Stimulated activated naive B cell treated with anti-CD40 and anti-IgM and Interleukin-4, amounts not matched to agents 10 μg/mL and 1 μg/mL and 100 μg/mL, for 72 hours (primary cell): ENCODE measurements around the gene CCDC91.
"Not testable (repeated sequence)": the region's sequence is repeated elsewhere in the genome, so short reads cannot be mapped to it uniquely, and the experiment has no call there.

Source experiments
- ATAC-seq, 2 donors: fragments of 150-1000 bp; cut with Tn5 transposase; replicated peaks; 2 replicates each; pipeline ENCODE4 v1.10.0; 2021; ENCODE audit warnings: moderate library complexity in 1 of 2
- DNase-seq: peaks from one replicate; pipeline ENCODE4 v3.0.0; 2021
- H3K27ac Mint-ChIP-seq: one replicate; pipeline ENCODE4 v1.8.0; 2022; ENCODE audit warnings: mild to moderate bottlenecking, mixed read lengths
- H3K27me3 Mint-ChIP-seq, 2 donors: one replicate each; pipeline ENCODE4 v1.8.0; 2022; ENCODE audit warnings: mixed read lengths in 2 of 2
- H3K36me3 Mint-ChIP-seq, 2 donors: one replicate each; pipeline ENCODE4 v1.8.0; 2022; ENCODE audit warnings: mixed read lengths in 2 of 2, mild to moderate bottlenecking in 1 of 2
- H3K4me1 Mint-ChIP-seq, 2 donors: one replicate each; pipeline ENCODE4 v1.8.0; 2022; ENCODE audit warnings: mixed read lengths in 2 of 2, mild to moderate bottlenecking in 1 of 2
- H3K4me3 Mint-ChIP-seq, 2 donors: one replicate each; pipeline ENCODE4 v1.8.0; 2022; ENCODE audit warnings: mild to moderate bottlenecking in 2 of 2, mixed read lengths in 2 of 2, moderate library complexity in 1 of 2
- H3K9me3 Mint-ChIP-seq, 2 donors: one replicate each; pipeline ENCODE4 v1.8.0; 2022; ENCODE audit warnings: mixed read lengths in 2 of 2, mild to moderate bottlenecking in 1 of 2

Gene CCDC91

DNA sequence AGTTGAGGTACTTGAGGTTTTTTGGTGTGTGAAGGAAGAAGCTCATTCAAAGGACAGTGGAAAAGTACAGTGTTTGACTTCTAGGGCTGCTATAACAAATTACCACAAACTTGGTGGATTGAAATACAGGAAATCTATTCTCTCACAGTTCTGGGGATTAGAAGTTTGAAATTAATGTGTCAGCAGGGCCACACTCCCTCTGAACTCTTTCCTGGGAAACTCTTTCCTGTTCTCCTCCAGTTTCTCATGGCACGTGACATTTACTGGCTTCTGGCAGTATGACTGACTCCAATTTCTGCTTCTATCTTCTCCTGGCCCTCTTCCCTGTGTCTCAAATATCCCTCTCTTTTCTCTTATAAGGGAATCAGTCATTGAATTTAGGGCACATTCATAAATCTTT lies 160.2 kb downstream of the CCDC91 start:
- peaks cover 6% of the 10 kb centered on the region in 2 donors for H3K9me3 Mint-ChIP-seq
- ATAC-seq (no peak), DNase-seq (no peak)
- H3K27ac Mint-ChIP-seq, result no peak overlapping the region
- H3K36me3 Mint-ChIP-seq, result peaks cover 34 to 51% of the 10 kb centered on the region in 2 donors
- no peaks in the 10 kb centered on the region for H3K27me3 Mint-ChIP-seq
- H3K4me3 Mint-ChIP-seq, result no peak overlapping the region
- H3K4me1 Mint-ChIP-seq, result peaks cover 4 to 5% of the 10 kb centered on the region in 2 donors

- ATAC-seq, result no peak
- H3K4me1 Mint-ChIP-seq, result peaks cover 9 to 10% of the 10 kb centered on the region in 2 donors
- H3K4me3 Mint-ChIP-seq, result no peak overlapping the region
- peaks cover 39 to 57% of the 10 kb centered on the region in 2 donors for H3K36me3 Mint-ChIP-seq
- H3K9me3 Mint-ChIP-seq, result peaks cover 6% of the 10 kb centered on the region in 2 donors
- DNase-seq, result no peak
- no peaks in the 10 kb centered on the region for H3K27me3 Mint-ChIP-seq
- H3K27ac Mint-ChIP-seq, result no peak overlapping the region
Measured at GRCh38 chr12:28351414-28351813, 161.2 kb downstream of the CCDC91 start.

DNA sequence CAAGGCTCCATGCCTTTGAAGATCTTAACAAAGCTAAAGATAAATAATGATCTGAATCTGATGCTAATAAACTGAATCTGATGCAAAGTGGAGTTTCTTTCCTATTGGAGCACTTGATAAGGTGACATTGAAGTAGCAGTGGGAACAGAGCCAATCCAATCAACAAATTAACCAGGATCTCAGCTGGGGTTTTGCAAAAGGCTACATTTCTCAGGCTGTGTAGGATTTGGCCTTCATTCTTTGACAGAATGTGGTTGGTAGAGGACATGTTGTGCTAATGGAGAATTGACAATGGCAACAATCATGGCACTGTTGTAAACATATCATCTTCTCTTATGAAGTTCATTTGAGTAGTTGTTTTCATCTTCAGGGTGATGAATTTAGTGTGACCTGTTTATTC lies 164.9 kb downstream of the CCDC91 start:
- H3K27me3 Mint-ChIP-seq, result no peaks in the 10 kb centered on the region
- DNase-seq (no peak), ATAC-seq (no peak)
- no peak overlapping the region for H3K27ac Mint-ChIP-seq
- peaks cover 10 to 11% of the 10 kb centered on the region in 2 donors for H3K4me1 Mint-ChIP-seq
- peaks cover 0 to 6% of the 10 kb centered on the region in 2 donors for H3K9me3 Mint-ChIP-seq
- H3K36me3 Mint-ChIP-seq, result peaks cover 36 to 46% of the 10 kb centered on the region in 2 donors
- H3K4me3 Mint-ChIP-seq, result no peak overlapping the region

DNA sequence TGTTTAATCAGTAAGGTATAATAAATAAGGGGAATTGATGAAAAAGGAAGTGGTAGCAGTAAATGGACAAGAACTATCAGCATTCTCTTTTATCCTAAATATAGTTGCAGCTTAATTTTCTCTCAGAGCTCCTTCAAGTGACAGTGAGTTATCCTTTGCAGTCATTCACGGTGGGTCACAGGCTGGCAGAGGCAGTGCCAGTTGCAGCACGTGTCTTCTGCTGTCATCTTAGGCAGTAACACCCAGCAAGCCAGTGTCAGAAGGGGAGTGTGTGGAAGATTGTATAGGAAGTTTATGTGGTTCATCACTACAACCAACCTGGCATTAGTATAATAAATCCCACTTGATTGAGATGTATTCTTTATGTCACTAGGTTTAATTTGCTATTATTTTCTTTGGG lies 170.0 kb downstream of the CCDC91 start:
- Mint-ChIP-seq H3K36me3 (peaks cover 16 to 20% of the 10 kb centered on the region in 2 donors), H3K27ac (no peak overlapping the region), H3K4me1 (peaks cover 6 to 7% of the 10 kb centered on the region in 2 donors), H3K27me3 (no peaks in the 10 kb centered on the region), H3K9me3 (no peaks in the 10 kb centered on the region), H3K4me3 (no peak overlapping the region)
- ATAC-seq, result no peak
- no peak for DNase-seq

GRCh38 chr12:28367326-28367725 lies 177.1 kb downstream of the CCDC91 start:
- H3K9me3 Mint-ChIP-seq, result peaks cover 32 to 35% of the 10 kb centered on the region in 2 donors
- no peaks in the 10 kb centered on the region for H3K27me3 Mint-ChIP-seq
- H3K27ac Mint-ChIP-seq, result no peak overlapping the region
- peaks cover 61 to 68% of the 10 kb centered on the region in 2 donors for H3K36me3 Mint-ChIP-seq
- no peaks in the 10 kb centered on the region for H3K4me1 Mint-ChIP-seq
- no peak overlapping the region for H3K4me3 Mint-ChIP-seq
- no peak for ATAC-seq
- DNase-seq, result no peak

DNA sequence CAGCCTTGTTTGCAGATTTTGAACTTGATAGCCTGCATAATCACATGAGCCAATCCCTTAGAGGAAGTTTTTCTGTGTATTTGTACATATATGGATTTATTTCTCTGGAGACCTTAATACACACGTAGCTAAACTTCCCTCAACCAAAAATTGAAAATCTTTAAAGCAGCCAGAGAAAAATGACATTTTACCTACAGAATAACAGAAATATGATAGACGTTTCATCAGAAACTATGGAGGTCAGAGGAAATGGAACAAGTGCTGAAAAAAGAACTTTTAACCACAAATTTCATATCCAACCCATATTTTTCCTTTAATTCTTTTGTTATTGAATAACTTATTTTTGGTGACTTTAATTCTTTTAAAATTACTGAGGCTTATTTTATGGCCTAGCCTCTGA lies 177.7 kb downstream of the CCDC91 start:
- DNase-seq (no peak), ATAC-seq (no peak)
- Mint-ChIP-seq H3K27ac (no peak overlapping the region), H3K36me3 (peaks cover 66 to 73% of the 10 kb centered on the region in 2 donors), H3K9me3 (peaks cover 32 to 35% of the 10 kb centered on the region in 2 donors), H3K4me3 (no peak overlapping the region), H3K27me3 (no peaks in the 10 kb centered on the region), H3K4me1 (peaks cover 0 to under 1% of the 10 kb centered on the region in 2 donors)

DNA sequence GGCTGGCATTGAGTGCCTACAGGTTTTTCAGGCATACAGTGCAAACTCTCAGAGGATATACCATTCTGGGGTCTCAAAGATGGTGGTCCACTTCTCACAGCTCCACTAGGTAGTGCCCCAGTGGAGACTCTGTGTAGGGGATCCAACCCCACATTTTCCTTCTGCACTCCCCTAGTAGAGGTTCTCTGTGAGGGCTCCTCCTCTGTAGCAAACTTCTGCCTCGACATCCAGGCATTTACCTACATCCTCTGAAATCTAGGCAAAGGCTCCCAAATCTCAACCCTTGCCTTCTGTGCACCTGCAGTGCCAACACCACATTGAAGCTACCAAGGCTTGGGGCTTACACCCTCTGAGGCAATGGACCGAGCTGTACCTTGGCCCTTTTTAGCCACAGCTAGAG lies 179.2 kb downstream of the CCDC91 start:
- Mint-ChIP-seq H3K36me3 (peaks cover 73 to 83% of the 10 kb centered on the region in 2 donors), H3K27me3 (no peaks in the 10 kb centered on the region), H3K9me3 (peaks cover 35 to 43% of the 10 kb centered on the region in 2 donors), H3K4me3 (no peak overlapping the region), H3K4me1 (peaks cover 2 to 4% of the 10 kb centered on the region in 2 donors), H3K27ac (no peak overlapping the region)
- ATAC-seq (no peak), DNase-seq (no peak)

DNA sequence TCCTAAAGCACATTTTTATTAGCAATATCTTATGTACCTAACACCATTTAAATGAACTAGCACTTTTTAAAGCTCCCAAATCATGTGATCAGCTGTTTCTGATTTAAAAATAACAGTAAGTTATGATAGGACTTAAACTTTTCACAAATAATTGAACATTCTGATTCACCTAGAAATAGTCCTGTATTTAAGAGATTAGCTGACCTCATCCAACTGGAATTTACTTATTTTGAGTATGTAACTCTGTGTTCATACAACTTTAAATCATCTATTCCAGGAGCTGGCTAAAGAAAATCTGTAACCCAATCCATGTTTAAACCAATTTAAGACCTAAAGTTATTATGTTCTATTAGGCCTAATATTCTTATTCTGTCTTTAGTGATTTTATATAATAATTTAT lies 184.3 kb downstream of the CCDC91 start:
- H3K27me3 Mint-ChIP-seq, result no peaks in the 10 kb centered on the region
- no peak overlapping the region for H3K27ac Mint-ChIP-seq
- H3K4me1 Mint-ChIP-seq, result peaks cover 2 to 4% of the 10 kb centered on the region in 2 donors
- no peak for ATAC-seq
- no peak for DNase-seq
- peaks cover 17 to 20% of the 10 kb centered on the region in 2 donors for H3K9me3 Mint-ChIP-seq
- H3K4me3 Mint-ChIP-seq, result no peak overlapping the region
- H3K36me3 Mint-ChIP-seq, result peaks cover 42 to 56% of the 10 kb centered on the region in 2 donors

DNA sequence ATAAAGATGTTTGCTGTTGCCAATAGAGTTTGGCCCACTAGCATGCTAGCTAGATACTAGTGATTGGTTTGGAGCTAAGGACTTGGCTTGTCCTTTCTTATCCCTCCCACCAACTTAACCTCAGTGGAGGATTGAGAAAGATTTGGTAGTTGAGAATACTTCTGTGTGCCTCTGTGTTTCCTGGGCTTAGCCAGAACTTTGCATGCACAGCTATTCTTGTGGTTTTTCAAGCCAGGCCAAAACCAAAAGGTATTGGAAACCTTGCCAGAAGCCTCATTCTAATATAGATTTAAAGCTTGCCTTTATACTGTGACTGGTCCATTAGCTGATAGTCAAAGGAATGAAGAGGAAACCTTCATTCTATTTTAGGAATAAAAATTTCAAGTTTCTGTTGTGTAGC lies 188.5 kb downstream of the CCDC91 start:
- no peaks in the 10 kb centered on the region for H3K27me3 Mint-ChIP-seq
- no peak overlapping the region for H3K27ac Mint-ChIP-seq
- DNase-seq, result no peak
- no peaks in the 10 kb centered on the region for H3K4me1 Mint-ChIP-seq
- ATAC-seq, result no peak
- peaks cover 10 to 21% of the 10 kb centered on the region in 2 donors for H3K36me3 Mint-ChIP-seq
- H3K9me3 Mint-ChIP-seq, result peaks cover 0 to under 1% of the 10 kb centered on the region in 2 donors
- H3K4me3 Mint-ChIP-seq, result no peak overlapping the region

DNA sequence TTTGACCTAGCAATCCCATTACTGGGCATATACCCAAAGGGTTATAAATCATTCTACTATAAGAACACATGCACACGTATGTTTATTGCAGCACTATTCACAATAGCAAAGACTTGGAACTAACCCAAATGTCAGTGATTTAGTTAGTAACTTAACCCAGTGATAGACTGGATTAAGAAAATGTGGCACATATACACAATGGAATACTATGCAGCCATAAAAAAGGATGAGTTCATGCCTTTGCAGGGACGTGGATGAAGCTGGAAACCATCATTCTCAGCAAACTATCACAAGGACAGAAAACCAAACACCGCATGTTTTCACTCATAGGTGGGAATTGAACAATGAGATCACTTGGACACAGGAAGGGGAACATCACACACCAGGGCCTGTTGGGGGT lies 189.5 kb downstream of the CCDC91 start:
- not testable (repeated sequence) for H3K9me3 Mint-ChIP-seq, H3K27ac Mint-ChIP-seq, ATAC-seq, DNase-seq, H3K27me3 Mint-ChIP-seq, H3K4me3 Mint-ChIP-seq, H3K4me1 Mint-ChIP-seq
- H3K36me3 Mint-ChIP-seq, result peaks cover 8 to 17% of the 10 kb centered on the region in 2 donors

- H3K9me3 Mint-ChIP-seq, result peaks cover 0 to 4% of the 10 kb centered on the region in 2 donors
- H3K4me1 Mint-ChIP-seq, result no peaks in the 10 kb centered on the region
- no peak overlapping the region for H3K4me3 Mint-ChIP-seq
- H3K36me3 Mint-ChIP-seq, result peaks cover 16 to 28% of the 10 kb centered on the region in 2 donors
- no peaks in the 10 kb centered on the region for H3K27me3 Mint-ChIP-seq
- H3K27ac Mint-ChIP-seq, result no peak overlapping the region
- ATAC-seq (no peak), DNase-seq (no peak)
Measured at GRCh38 chr12:28383368-28383767, 193.1 kb downstream of the CCDC91 start.

- DNase-seq (no peak), ATAC-seq (no peak)
- no peaks in the 10 kb centered on the region for H3K27me3 Mint-ChIP-seq
- no peaks in the 10 kb centered on the region for H3K4me1 Mint-ChIP-seq
- H3K36me3 Mint-ChIP-seq, result peaks cover 14 to 38% of the 10 kb centered on the region in 2 donors
- H3K4me3 Mint-ChIP-seq, result no peak overlapping the region
- H3K27ac Mint-ChIP-seq, result no peak overlapping the region
- H3K9me3 Mint-ChIP-seq, result peaks cover 0 to 4% of the 10 kb centered on the region in 2 donors
Measured at GRCh38 chr12:28388879-28389278, 198.6 kb downstream of the CCDC91 start.

DNA sequence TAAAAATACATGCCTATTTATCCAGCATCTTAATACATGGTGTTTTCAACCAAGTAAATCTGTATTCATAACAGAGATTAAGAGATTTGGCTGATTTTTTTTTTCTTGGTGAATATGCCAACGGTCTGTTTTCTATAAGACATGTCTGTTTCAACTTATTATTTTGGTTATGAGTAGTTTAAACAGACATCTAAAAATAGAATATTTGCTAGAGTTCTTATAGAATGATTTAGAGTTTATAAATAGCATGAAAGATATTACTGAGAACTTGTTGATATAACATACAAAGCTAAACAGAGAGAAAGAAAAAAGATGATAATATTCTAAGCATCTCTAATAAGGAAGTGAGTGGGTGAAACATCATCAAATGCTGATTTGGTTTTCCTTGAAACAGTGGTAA lies 199.9 kb downstream of the CCDC91 start:
- Mint-ChIP-seq H3K27me3 (no peaks in the 10 kb centered on the region), H3K27ac (no peak overlapping the region), H3K36me3 (peaks cover 24 to 48% of the 10 kb centered on the region in 2 donors), H3K4me3 (no peak overlapping the region), H3K9me3 (peaks cover 0 to 4% of the 10 kb centered on the region in 2 donors), H3K4me1 (no peaks in the 10 kb centered on the region)
- no peak for DNase-seq
- ATAC-seq, result no peak

- no peak overlapping the region for H3K4me3 Mint-ChIP-seq
- peaks cover 0 to 4% of the 10 kb centered on the region in 2 donors for H3K9me3 Mint-ChIP-seq
- H3K36me3 Mint-ChIP-seq, result peaks cover 27 to 47% of the 10 kb centered on the region in 2 donors
- H3K27me3 Mint-ChIP-seq, result no peaks in the 10 kb centered on the region
- no peak overlapping the region for H3K27ac Mint-ChIP-seq
- DNase-seq (no peak), ATAC-seq (no peak)
- no peaks in the 10 kb centered on the region for H3K4me1 Mint-ChIP-seq
Measured at GRCh38 chr12:28390761-28391385, 200.6 kb downstream of the CCDC91 start.

DNA sequence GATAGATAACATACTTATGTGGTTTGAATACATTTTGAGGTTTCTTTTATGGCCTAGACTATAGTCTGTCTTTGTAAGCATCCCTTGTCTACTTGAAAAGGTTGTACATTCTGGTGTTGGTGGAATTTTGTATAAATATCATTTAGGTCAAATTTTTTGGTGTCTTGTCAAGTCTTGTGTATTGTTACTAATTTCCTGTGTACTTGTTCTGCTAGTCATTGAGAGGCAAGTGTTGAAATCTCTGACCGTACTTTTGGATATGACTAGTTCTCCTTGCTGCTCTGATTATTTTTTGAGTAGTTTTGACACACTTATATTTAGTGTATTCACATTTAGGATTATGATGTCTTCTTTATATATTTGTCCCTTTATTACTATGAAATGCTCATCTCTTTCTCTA lies 219.6 kb downstream of the CCDC91 start:
- H3K36me3 Mint-ChIP-seq, result peaks cover 27 to 43% of the 10 kb centered on the region in 2 donors
- H3K4me3 Mint-ChIP-seq, result no peak overlapping the region
- ATAC-seq, result no peak
- H3K9me3 Mint-ChIP-seq, result peaks cover 0 to 6% of the 10 kb centered on the region in 2 donors
- H3K27me3 Mint-ChIP-seq, result no peaks in the 10 kb centered on the region
- H3K4me1 Mint-ChIP-seq, result no peaks in the 10 kb centered on the region
- DNase-seq, result no peak
- H3K27ac Mint-ChIP-seq, result no peak overlapping the region
